IMR-90 (cell line): ENCODE measurements around the gene TFAP2E. TPM values are rescaled to one million over a fixed set of nuclear protein-coding genes. Genes with fewer than 3 reads are reported as not detected.

Experiments used
- ATAC-seq: fragments of 200-7000 bp; cut with Tn5 transposase; 2 replicates; pipeline ENCODE4 v1.9.1; 2020; ENCODE audit warnings: low read depth, mild to moderate bottlenecking, moderate library complexity
- BruUV-seq: library from RNA; stranded (reverse); fragments of 400-500 nt; replicated peaks from 2 replicates; lab custom pipeline; 2021; lab: Mats Ljungman, UMichigan
- CTCF ChIA-PET: fragments of 300-600 bp; formaldehyde crosslinking; extraction: SDS; loops from one replicate; lab custom pipeline; 2021; ENCODE audit warnings: antibody characterized with exemption; lab: Yijun Ruan, JAX
- POLR2A ChIA-PET: fragments of 300-600 bp; sonication (Branson Sonifier 250); formaldehyde crosslinking; loops from one replicate; lab custom pipeline; 2022; ENCODE audit warnings: antibody characterized with exemption; ENCODE audit not compliant: unreplicated experiment; lab: Charles Lee
- DNase-seq: peaks from one replicate; pipeline ENCODE4 v3.0.0; 2013
- H2AFZ ChIP-seq: replicated peaks from 2 replicates; pipeline ENCODE3; 2013; ENCODE audit warnings: low read length, mild to moderate bottlenecking; ENCODE audit not compliant: poor library complexity
- H2AK5ac ChIP-seq: 2 replicates; pipeline ENCODE4 v1.6.1; 2013; ENCODE audit warnings: low read depth, low read length, inconsistent platforms
- H2AK9ac ChIP-seq: replicated peaks from 2 replicates; pipeline ENCODE3; 2013; ENCODE audit warnings: mild to moderate bottlenecking, low read depth, low read length, moderate library complexity; ENCODE audit not compliant: poor library complexity
- H2BK120ac ChIP-seq: 2 replicates; pipeline ENCODE4 v1.6.1; 2013; ENCODE audit warnings: low read depth, low read length, inconsistent platforms
- H2BK15ac ChIP-seq: 3 replicates; pipeline ENCODE4 v1.6.1; 2013; ENCODE audit warnings: low read depth, low read length, inconsistent platforms
- H2BK20ac ChIP-seq: 2 replicates; pipeline ENCODE4 v1.6.1; 2013; ENCODE audit warnings: low read depth, mild to moderate bottlenecking, inconsistent platforms, low read length, moderate library complexity
- H2BK5ac ChIP-seq: 2 replicates; pipeline ENCODE4 v1.6.1; 2013; ENCODE audit warnings: mild to moderate bottlenecking, low read depth, low read length, inconsistent platforms; ENCODE audit not compliant: poor library complexity, severe bottlenecking
- H3K14ac ChIP-seq: replicated peaks from 2 replicates; pipeline ENCODE4 v1.6.1; 2013; ENCODE audit warnings: low read depth, low read length, inconsistent platforms
- H3K18ac ChIP-seq: 2 replicates; pipeline ENCODE4 v1.6.1; 2013; ENCODE audit warnings: low read depth, low read length, control low read depth
- H3K23ac ChIP-seq: 2 replicates; pipeline ENCODE4 v1.6.1; 2013; ENCODE audit warnings: low read depth, low read length, inconsistent platforms
- H3K27ac ChIP-seq: 2 replicates; pipeline ENCODE4 v1.5.1; 2013; ENCODE audit warnings: mild to moderate bottlenecking, control low read depth, low read length; ENCODE audit not compliant: insufficient read depth
- H3K27me3 ChIP-seq: 2 replicates; pipeline ENCODE4 v1.6.1; 2013; ENCODE audit warnings: low read length; ENCODE audit not compliant: control insufficient read depth, insufficient read depth
- H3K36me3 ChIP-seq: 2 replicates; pipeline ENCODE4 v1.6.1; 2013; ENCODE audit warnings: low read length, mixed read lengths; ENCODE audit not compliant: control insufficient read depth, insufficient read depth
- H3K4ac ChIP-seq: 2 replicates; pipeline ENCODE4 v1.6.1; 2013; ENCODE audit warnings: low read depth, low read length, inconsistent platforms
- H3K4me1 ChIP-seq: 2 replicates; pipeline ENCODE4 v1.6.1; 2013; ENCODE audit warnings: low read length, mixed read lengths; ENCODE audit not compliant: control insufficient read depth, insufficient read depth
- H3K4me2 ChIP-seq: 2 replicates; pipeline ENCODE4 v1.6.1; 2013; ENCODE audit warnings: low read depth, mild to moderate bottlenecking, control low read depth, low read length, moderate library complexity
- H3K4me3 ChIP-seq: 2 replicates; pipeline ENCODE4 v1.5.1; 2013; ENCODE audit warnings: low read depth, mild to moderate bottlenecking, control low read depth, low read length, moderate library complexity; ENCODE audit not compliant: insufficient read depth
- H3K56ac ChIP-seq: 2 replicates; pipeline ENCODE4 v1.6.1; 2013; ENCODE audit warnings: low read length, inconsistent platforms; ENCODE audit not compliant: insufficient read depth; ENCODE audit errors: extremely low read depth
- H3K79me1 ChIP-seq, 2 experiments: 2 replicates each; pipeline ENCODE4 v1.6.1; 2013; ENCODE audit warnings: low read length in 2 of 2, inconsistent platforms in 1 of 2, low read depth in 1 of 2
- H3K9ac ChIP-seq: 2 replicates; pipeline ENCODE4 v1.6.1; 2013; ENCODE audit warnings: low read depth, low read length, control low read depth
- H3K9me1 ChIP-seq: 2 replicates; pipeline ENCODE4 v1.6.1; 2013; ENCODE audit warnings: low read length, inconsistent platforms; ENCODE audit not compliant: insufficient read depth
- H3K9me3 ChIP-seq: 2 replicates; pipeline ENCODE4 v1.6.1; 2013; ENCODE audit warnings: low read length; ENCODE audit not compliant: control insufficient read depth, insufficient read depth
- H4K20me1 ChIP-seq: 2 replicates; pipeline ENCODE4 v1.6.1; 2013; ENCODE audit warnings: low read length, inconsistent platforms; ENCODE audit not compliant: insufficient read depth
- H4K5ac ChIP-seq: 2 replicates; pipeline ENCODE4 v1.6.1; 2013; ENCODE audit warnings: mild to moderate bottlenecking, low read depth, low read length, control low read depth
- H4K8ac ChIP-seq, 2 experiments: 2 replicates each; pipeline ENCODE4 v1.6.1; 2013; ENCODE audit warnings: low read depth in 2 of 2, low read length in 2 of 2, control low read depth in 1 of 2, inconsistent platforms in 1 of 2
- H4K91ac ChIP-seq: 2 replicates; pipeline ENCODE4 v1.6.1; 2013; ENCODE audit warnings: low read depth, low read length, inconsistent platforms; ENCODE audit not compliant: insufficient read depth
- BHLHE40 ChIP-seq: fragments of 150-350 bp; IDR thresholded peaks from 2 replicates; pipeline ENCODE4 v1.6.1; 2016; ENCODE audit warnings: mild to moderate bottlenecking, low read depth, low read length
- CEBPB ChIP-seq: IDR thresholded peaks from 2 replicates; pipeline ENCODE4 v1.6.1; 2012; ENCODE audit warnings: low read depth, low read length, improper control_type of control experiment
- CHD1 ChIP-seq: IDR thresholded peaks from 2 replicates; pipeline ENCODE4 v1.6.1; 2012; ENCODE audit warnings: low read depth, low read length, improper control_type of control experiment
- MXI1 ChIP-seq: IDR thresholded peaks from 2 replicates; pipeline ENCODE4 v1.6.1; 2012; ENCODE audit warnings: low read depth, mild to moderate bottlenecking, low read length, moderate library complexity, borderline replicate concordance
- NFE2L2 ChIP-seq: fragments of 150-350 bp; IDR thresholded peaks from 2 replicates; pipeline ENCODE4 v1.6.1; 2016; ENCODE audit warnings: low read depth, mild to moderate bottlenecking, low read length
- POLR2A ChIP-seq: IDR thresholded peaks from 2 replicates; pipeline ENCODE4 v1.6.1; 2012; ENCODE audit warnings: mild to moderate bottlenecking, low read depth, low read length
- RAD21 ChIP-seq: IDR thresholded peaks from 2 replicates; pipeline ENCODE4 v1.6.1; 2012; ENCODE audit warnings: low read length, improper control_type of control experiment
- RCOR1 ChIP-seq: IDR thresholded peaks from 2 replicates; pipeline ENCODE4 v1.6.1; 2012; ENCODE audit warnings: mild to moderate bottlenecking, low read length, improper control_type of control experiment; ENCODE audit not compliant: insufficient replicate concordance
- RFX5 ChIP-seq: IDR thresholded peaks from 2 replicates; pipeline ENCODE4 v1.8.0; 2012; ENCODE audit warnings: low read depth, mild to moderate bottlenecking, low read length, moderate library complexity
- SMC3 ChIP-seq: fragments of 150-350 bp; IDR thresholded peaks from 2 replicates; pipeline ENCODE4 v1.6.1; 2016; ENCODE audit warnings: low read depth, mild to moderate bottlenecking, antibody characterized with exemption, low read length, moderate library complexity
- USF2 ChIP-seq: fragments of 150-350 bp; IDR thresholded peaks from 2 replicates; pipeline ENCODE4 v1.6.1; 2017; ENCODE audit warnings: mild to moderate bottlenecking, antibody characterized with exemption, low read length, low read depth
- WGBS, 2 experiments: methylation state at CpG; one replicate each; pipeline versions ENCODE4 v1.1.5 to v1.1.7; 2013; ENCODE audit warnings: missing lambda C conversion rate in 2 of 2; ENCODE audit not compliant: insufficient read length in 1 of 2; ENCODE audit errors: extremely low coverage in 2 of 2; 5-methylcytosine and 5-hydroxymethylcytosine counted together
- dilution Hi-C: fragments of 300-500 bp; cut with HindIII; formaldehyde crosslinking; loops from one replicate; pipeline ENCODE4 v1.14.3; 2018; ENCODE audit warnings: low sequenced_read_pairs; ENCODE audit not compliant: unreplicated experiment
- in situ Hi-C: fragments of 300-500 bp; cut with MboI; formaldehyde crosslinking; loops from 3 replicates; pipeline ENCODE4 v1.14.3; 2019; ENCODE audit warnings: low sequenced_read_pairs, inconsistent platforms, mixed read lengths
- intact Hi-C: fragments of 100-400 bp; cut with micrococcal nuclease; formaldehyde crosslinking; loops from 2 replicates; pipeline ENCODE4 v1.10.0; 2022
- polyA plus RNA-seq, 3 experiments: library from polyadenylated mRNA; depleted of rRNA; stranded (reverse); fragments of >200 nt; gene quantifications; 2 replicates each; pipeline ENCODE4 v1.2.3, GENCODE V29; 2012; ENCODE audit warnings: low replicate concordance in 1 of 3
- total RNA-seq: library from RNA; depleted of rRNA; stranded (reverse); fragments of >200 nt; gene quantifications from 2 replicates; pipeline ENCODE4 v1.2.3, GENCODE V29; 2012

The TFAP2E gene
- total and polyA plus RNA-seq, 2 of the 4 experiments (the other 2 are of a cell fraction) = under 0.01 to 0.19 TPM

DNA sequence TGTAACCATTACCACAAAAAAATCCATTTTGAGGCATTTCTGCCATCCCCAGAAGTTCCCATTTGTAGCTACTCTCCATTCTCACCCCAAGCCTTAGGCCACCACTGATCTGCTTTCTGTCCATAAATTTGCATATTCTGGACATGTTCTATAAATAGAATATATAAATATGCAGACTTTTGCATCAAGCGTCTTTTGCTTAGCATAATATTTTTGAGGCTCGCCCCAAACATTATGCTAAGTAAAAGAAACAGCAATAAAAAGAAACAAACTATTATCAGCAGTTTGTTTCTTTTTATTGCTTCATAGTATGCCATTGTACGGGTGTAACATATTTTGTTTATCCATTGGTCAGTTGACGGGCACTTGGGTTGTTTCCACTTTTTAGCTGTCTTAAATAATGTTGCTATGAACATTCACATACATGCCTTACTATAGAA lies 7.9 kb downstream of the TFAP2E start:
- Histone ChIP-seq H3K27ac (no peak overlapping the region), H3K23ac (no peak overlapping the region), H4K8ac (no peak overlapping the region), H4K5ac (no peak overlapping the region), H4K91ac (no peak overlapping the region), H3K9me1 (no peaks in the 10 kb centered on the region), H3K4ac (no peak overlapping the region), H2AK9ac (no peak overlapping the region), H4K20me1 (no peaks in the 10 kb centered on the region), H3K9me3 (no peaks in the 10 kb centered on the region), H3K36me3 (no peaks in the 10 kb centered on the region), H2BK5ac (no peak overlapping the region), H3K18ac (no peak overlapping the region), H3K27me3 (peaks cover 18% of the 10 kb centered on the region; the same call in 1 of the 2 replicates), H3K79me1 (no peaks in the 10 kb centered on the region), H2BK15ac (no peak overlapping the region), H3K14ac (no peak overlapping the region), H3K4me1 (peaks cover 1% of the 10 kb centered on the region; the same call in 1 of the 2 replicates), H2AFZ (no peak overlapping the region), H2BK120ac (no peak overlapping the region), H3K9ac (no peak overlapping the region), H3K56ac (no peak overlapping the region), H3K4me3 (no peak overlapping the region), H2BK20ac (no peak overlapping the region), H3K4me2 (no peak overlapping the region), H2AK5ac (no peak overlapping the region)
- POLR2A ChIA-PET = interaction anchor here (0.7 kb wide), 1 partner anchor 162 kb away, joined by 5 read pairs; no protein-coding TSS in a partner anchor
- WGBS, 2 experiments = no CpG with 5 or more reads among the region's 4 CpGs
- no TSS peak for BruUV-seq
- in situ Hi-C loops = no loop called here
- ATAC-seq (no peak), DNase-seq (no peak)
- CTCF ChIA-PET = interaction anchor here (1.4 kb wide), 1 partner anchor 135 kb away, joined by 3 read pairs; no protein-coding TSS in a partner anchor
- dilution Hi-C loops = no loop called here
- intact Hi-C loops = no loop called here
- TF ChIP-seq RAD21 (no peak), USF2 (no peak), BHLHE40 (no peak), CHD1 (no peak), RFX5 (no peak), CEBPB (no peak), SMC3 (no peak), RCOR1 (no peak), POLR2A (no peak), MXI1 (no peak), NFE2L2 (no peak)
